Measurements from ENCODE around the gene TMC4.

DNA sequence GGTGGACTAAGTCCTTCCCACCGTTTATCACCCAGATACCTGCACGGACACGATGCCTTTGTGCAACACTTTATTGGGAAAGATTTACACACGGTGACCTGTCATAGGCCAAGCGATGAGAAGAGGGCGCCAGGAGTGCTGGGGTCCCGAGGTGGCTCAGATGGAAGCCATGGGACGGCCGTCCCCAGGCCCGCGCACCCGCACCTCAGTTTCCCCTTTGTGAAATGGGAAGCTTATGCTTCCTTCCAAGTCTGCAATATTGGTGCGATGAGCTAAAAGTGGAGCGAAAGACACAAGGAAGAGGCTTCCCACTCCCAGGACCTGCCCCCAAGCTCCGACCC is 369 bp upstream of the TMC4 start:
- TF ChIP-seq, protein P1, sequence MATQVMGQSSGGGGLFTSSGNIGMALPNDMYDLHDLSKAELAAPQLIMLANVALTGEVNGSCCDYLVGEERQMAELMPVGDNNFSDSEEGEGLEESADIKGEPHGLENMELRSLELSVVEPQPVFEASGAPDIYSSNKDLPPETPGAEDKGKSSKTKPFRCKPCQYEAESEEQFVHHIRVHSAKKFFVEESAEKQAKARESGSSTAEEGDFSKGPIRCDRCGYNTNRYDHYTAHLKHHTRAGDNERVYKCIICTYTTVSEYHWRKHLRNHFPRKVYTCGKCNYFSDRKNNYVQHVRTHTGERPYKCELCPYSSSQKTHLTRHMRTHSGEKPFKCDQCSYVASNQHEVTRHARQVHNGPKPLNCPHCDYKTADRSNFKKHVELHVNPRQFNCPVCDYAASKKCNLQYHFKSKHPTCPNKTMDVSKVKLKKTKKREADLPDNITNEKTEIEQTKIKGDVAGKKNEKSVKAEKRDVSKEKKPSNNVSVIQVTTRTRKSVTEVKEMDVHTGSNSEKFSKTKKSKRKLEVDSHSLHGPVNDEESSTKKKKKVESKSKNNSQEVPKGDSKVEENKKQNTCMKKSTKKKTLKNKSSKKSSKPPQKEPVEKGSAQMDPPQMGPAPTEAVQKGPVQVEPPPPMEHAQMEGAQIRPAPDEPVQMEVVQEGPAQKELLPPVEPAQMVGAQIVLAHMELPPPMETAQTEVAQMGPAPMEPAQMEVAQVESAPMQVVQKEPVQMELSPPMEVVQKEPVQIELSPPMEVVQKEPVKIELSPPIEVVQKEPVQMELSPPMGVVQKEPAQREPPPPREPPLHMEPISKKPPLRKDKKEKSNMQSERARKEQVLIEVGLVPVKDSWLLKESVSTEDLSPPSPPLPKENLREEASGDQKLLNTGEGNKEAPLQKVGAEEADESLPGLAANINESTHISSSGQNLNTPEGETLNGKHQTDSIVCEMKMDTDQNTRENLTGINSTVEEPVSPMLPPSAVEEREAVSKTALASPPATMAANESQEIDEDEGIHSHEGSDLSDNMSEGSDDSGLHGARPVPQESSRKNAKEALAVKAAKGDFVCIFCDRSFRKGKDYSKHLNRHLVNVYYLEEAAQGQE (IDR thresholded peaks at IDR 0.05): no peak
- TF ChIP-seq TAF1 (conservative IDR thresholded peaks at IDR 0.05): no peak
- TF ChIP-seq, protein P2, sequence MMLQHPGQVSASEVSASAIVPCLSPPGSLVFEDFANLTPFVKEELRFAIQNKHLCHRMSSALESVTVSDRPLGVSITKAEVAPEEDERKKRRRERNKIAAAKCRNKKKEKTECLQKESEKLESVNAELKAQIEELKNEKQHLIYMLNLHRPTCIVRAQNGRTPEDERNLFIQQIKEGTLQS (IDR thresholded peaks at IDR 0.05): no peak
- no peak for TF ChIP-seq GABPA (IDR thresholded peaks at IDR 0.05 in 1 of 2, conservative IDR thresholded peaks at IDR 0.05 in 1 of 2)
- TF ChIP-seq, protein P3, sequence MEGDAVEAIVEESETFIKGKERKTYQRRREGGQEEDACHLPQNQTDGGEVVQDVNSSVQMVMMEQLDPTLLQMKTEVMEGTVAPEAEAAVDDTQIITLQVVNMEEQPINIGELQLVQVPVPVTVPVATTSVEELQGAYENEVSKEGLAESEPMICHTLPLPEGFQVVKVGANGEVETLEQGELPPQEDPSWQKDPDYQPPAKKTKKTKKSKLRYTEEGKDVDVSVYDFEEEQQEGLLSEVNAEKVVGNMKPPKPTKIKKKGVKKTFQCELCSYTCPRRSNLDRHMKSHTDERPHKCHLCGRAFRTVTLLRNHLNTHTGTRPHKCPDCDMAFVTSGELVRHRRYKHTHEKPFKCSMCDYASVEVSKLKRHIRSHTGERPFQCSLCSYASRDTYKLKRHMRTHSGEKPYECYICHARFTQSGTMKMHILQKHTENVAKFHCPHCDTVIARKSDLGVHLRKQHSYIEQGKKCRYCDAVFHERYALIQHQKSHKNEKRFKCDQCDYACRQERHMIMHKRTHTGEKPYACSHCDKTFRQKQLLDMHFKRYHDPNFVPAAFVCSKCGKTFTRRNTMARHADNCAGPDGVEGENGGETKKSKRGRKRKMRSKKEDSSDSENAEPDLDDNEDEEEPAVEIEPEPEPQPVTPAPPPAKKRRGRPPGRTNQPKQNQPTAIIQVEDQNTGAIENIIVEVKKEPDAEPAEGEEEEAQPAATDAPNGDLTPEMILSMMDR (IDR thresholded peaks at IDR 0.05; ENCODE audit: low read depth, low read length, missing input control): no peak
- TF ChIP-seq YY1 (IDR thresholded peaks at IDR 0.05): no peak
- TF ChIP-seq RAD21 (IDR thresholded peaks at IDR 0.05): no peak
